ENCODE measurements around the gene VSTM2L.

GRCh38 chr20:37859406-37860171, 43.3 kb upstream of the VSTM2L start:
- TF ChIP-seq CTCF (IDR thresholded peaks at IDR 0.05) (no peak), ZFX (IDR thresholded peaks at IDR 0.05; ENCODE audit: borderline replicate concordance) (no peak)

Measured in 22Rv1 (cell line).